Aorta (tissue), 5 donors: ENCODE measurements around the gene LTN1. TPM values are rescaled to one million over a fixed set of nuclear protein-coding genes. Genes with fewer than 3 reads are reported as not detected.
"Not testable (repeated sequence)": the region's sequence is repeated elsewhere in the genome, so short reads cannot be mapped to it uniquely, and the experiment has no call there.

Experiments used
- ATAC-seq: fragments of 200-7000 bp; cut with Tn5 transposase; one replicate; pipeline ENCODE4 v1.9.1; 2022; ENCODE audit warnings: moderate library complexity; ENCODE audit not compliant: low FRiP score
- DNase-seq, 2 donors: peaks; one replicate each; pipeline ENCODE4 v3.0.0-alpha.2; 2020
- H3K27ac ChIP-seq, 2 donors: one replicate each; pipeline ENCODE4 v1.5.1; 2013; ENCODE audit warnings: low read length in 2 of 2, mild to moderate bottlenecking in 2 of 2, moderate library complexity in 2 of 2, control low read depth in 1 of 2, inconsistent platforms in 1 of 2, low read depth in 1 of 2
- H3K27me3 ChIP-seq, 2 donors: one replicate each; pipeline ENCODE4 v1.6.1; 2013; ENCODE audit warnings: control low read depth in 1 of 2, low read length in 1 of 2, mild to moderate bottlenecking in 1 of 2, moderate library complexity in 1 of 2; ENCODE audit not compliant: insufficient read depth in 2 of 2, control insufficient read depth in 1 of 2
- H3K36me3 ChIP-seq, 2 donors: one replicate each; pipeline ENCODE4 v1.6.1; 2013; ENCODE audit warnings: control low read depth in 1 of 2, low read length in 1 of 2, mild to moderate bottlenecking in 1 of 2; ENCODE audit not compliant: insufficient read depth in 2 of 2, control insufficient read depth in 1 of 2
- H3K4me1 ChIP-seq, 2 donors: one replicate each; pipeline ENCODE4 v1.6.1; 2013; ENCODE audit warnings: low read length in 2 of 2, control low read depth in 1 of 2, mild to moderate bottlenecking in 1 of 2, moderate library complexity in 1 of 2; ENCODE audit not compliant: insufficient read depth in 2 of 2, control insufficient read depth in 1 of 2
- H3K4me3 ChIP-seq, 2 donors: one replicate each; pipeline ENCODE4 v1.5.1; 2013; ENCODE audit warnings: low read length in 2 of 2, control low read depth in 1 of 2, mild to moderate bottlenecking in 1 of 2
- H3K9me3 ChIP-seq: one replicate; pipeline ENCODE4 v1.6.1; 2013; ENCODE audit warnings: mild to moderate bottlenecking, low read length; ENCODE audit not compliant: control insufficient read depth
- WGBS, 2 donors: extraction: QIAGEN DNeasy Blood & Tissue Kit; methylation state at CpG; one replicate each; pipeline ENCODE4 v1.1.7; 2013; 5-methylcytosine and 5-hydroxymethylcytosine counted together
- intact Hi-C, 2 donors: fragments of 100-400 bp; cut with DNase I; formaldehyde crosslinking; loops; one replicate each; pipeline versions ENCODE4 v1.14.2 to v1.15.0; 2022
- polyA plus RNA-seq, 2 donors: library from polyadenylated mRNA; stranded (reverse); fragments of 200-250 nt; gene quantifications; one replicate each; pipeline ENCODE4 v1.2.3, GENCODE V29; 2013
- total RNA-seq, 2 donors: library from RNA; stranded (reverse); fragmentation: NEBNext Ultra II Directional; extraction: Animal tissue kit (Norgen Biotek cat#: 25700); gene quantifications; one replicate each; pipeline ENCODE4 v1.2.1, GENCODE V29; 2021
- donor health status: healthy with polysubstance abuse.
- donor health status: Bipolar disorder and iron deficiency.
- donor health status: DM: no; HTN: no; CAD: no.
- donor health status: DM: no; HTN: no; CAD: no.
- donor health status: DM: yes; HTN: yes; CAD: no.

LTN1 gene
- total and polyA plus RNA-seq, 4 donors, result 2.9 to 36.8 (median 22.0) TPM

- intact Hi-C loops, result no loop called here
- Histone ChIP-seq H3K27me3 (no peaks in the 10 kb centered on the region), H3K4me3 (no peak overlapping the region), H3K36me3 (no peaks in the 10 kb centered on the region), H3K9me3 (no peaks in the 10 kb centered on the region), H3K27ac (no peak overlapping the region), H3K4me1 (peaks cover 0 to 6% of the 10 kb centered on the region in 2 donors)
- WGBS, 2 donors, result 73 to 81% methylated on average over 4 of the region's 4 CpGs
- ATAC-seq (no peak), DNase-seq (no peak)
Observed at GRCh38 chr21:29022166-29022565, 29.5 kb upstream of the LTN1 start.

- Histone ChIP-seq H3K36me3 (no peaks in the 10 kb centered on the region), H3K4me1 (peaks cover 0 to 7% of the 10 kb centered on the region in 2 donors), H3K27ac (peak overlapping the region in 1 of 2 donors; percentile 38), H3K27me3 (no peaks in the 10 kb centered on the region), H3K9me3 (no peaks in the 10 kb centered on the region), H3K4me3 (peak overlapping the region; percentile 65 to 80)
- WGBS, 2 donors, result 4 to 11% methylated on average over 12 of the region's 12 CpGs
- intact Hi-C loops, result no loop called here
- DNase-seq (no peak), ATAC-seq (peak; percentile 43)
Observed at GRCh38 chr21:29018540-29018939, 25.9 kb upstream of the LTN1 start.

- WGBS, 2 donors, result 50 to 60% methylated on average over 6 of the region's 6 CpGs
- intact Hi-C loops, result no loop called here
- Histone ChIP-seq H3K9me3 (no peaks in the 10 kb centered on the region), H3K27me3 (no peaks in the 10 kb centered on the region), H3K36me3 (no peaks in the 10 kb centered on the region), H3K27ac (peak overlapping the region in 1 of 2 donors; percentile 33), H3K4me3 (peak overlapping the region; percentile 65 to 80), H3K4me1 (peaks cover 0 to 7% of the 10 kb centered on the region in 2 donors)
- ATAC-seq (no peak), DNase-seq (no peak)
Observed at GRCh38 chr21:29017639-29018237, 25.1 kb upstream of the LTN1 start.

GRCh38 chr21:29011236-29011635 lies 18.6 kb upstream of the LTN1 start:
- H3K27ac ChIP-seq, intact Hi-C loops, H3K4me3 ChIP-seq, H3K9me3 ChIP-seq, H3K4me1 ChIP-seq, DNase-seq, ATAC-seq, H3K27me3 ChIP-seq, H3K36me3 ChIP-seq: not testable (repeated sequence)
- 88 to 93% methylated on average over 22 to 25 of the region's 30 CpGs for WGBS, 2 donors

GRCh38 chr21:29008367-29008766 lies 15.7 kb upstream of the LTN1 start:
- Histone ChIP-seq H3K27ac (no peak overlapping the region), H3K4me1 (no peaks in the 10 kb centered on the region), H3K9me3 (no peaks in the 10 kb centered on the region), H3K4me3 (no peak overlapping the region), H3K36me3 (peaks cover 0 to 3% of the 10 kb centered on the region in 2 donors), H3K27me3 (no peaks in the 10 kb centered on the region)
- ATAC-seq (no peak), DNase-seq (no peak)
- intact Hi-C loops, result no loop called here
- WGBS, 2 donors, result 90 to 91% methylated on average over 3 of the region's 3 CpGs

GRCh38 chr21:29007810-29008209 lies 15.1 kb upstream of the LTN1 start:
- Histone ChIP-seq H3K36me3 (peaks cover 0 to 3% of the 10 kb centered on the region in 2 donors), H3K4me3 (no peak overlapping the region), H3K27me3 (no peaks in the 10 kb centered on the region), H3K27ac (no peak overlapping the region), H3K4me1 (no peaks in the 10 kb centered on the region), H3K9me3 (no peaks in the 10 kb centered on the region)
- ATAC-seq (no peak), DNase-seq (no peak)
- whole genome bisulfite sequencing, 2 donors, result 73 to 79% methylated on average over 3 of the region's 3 CpGs
- intact Hi-C loops, result no loop called here

GRCh38 chr21:29007135-29007534 lies 14.5 kb upstream of the LTN1 start:
- intact Hi-C loops, result no loop called here
- Histone ChIP-seq H3K9me3 (no peaks in the 10 kb centered on the region), H3K27me3 (no peaks in the 10 kb centered on the region), H3K4me3 (no peak overlapping the region), H3K27ac (no peak overlapping the region), H3K36me3 (peaks cover 0 to 3% of the 10 kb centered on the region in 2 donors), H3K4me1 (no peaks in the 10 kb centered on the region)
- ATAC-seq (no peak), DNase-seq (no peak)
- WGBS, 2 donors, result 85 to 89% methylated on average over 3 of the region's 3 CpGs

GRCh38 chr21:29005696-29006095 lies 13.0 kb upstream of the LTN1 start:
- WGBS, 2 donors, result 79 to 83% methylated on average over 6 of the region's 6 CpGs
- intact Hi-C loops, result no loop called here

GRCh38 chr21:29002442-29003144 lies 9.9 kb upstream of the LTN1 start:
- ATAC-seq (peak; percentile 100), DNase-seq (peak; percentile 98 to 99)
- intact Hi-C loops, result loop anchor here in 1 of 2 donors (2.0 kb wide), 1 partner anchor 22 kb away; the partner anchor contains the start of gene USP16
- Histone ChIP-seq H3K27ac (peak overlapping the region; percentile 96 to 98), H3K4me3 (peak overlapping the region; percentile 67 to 94), H3K9me3 (no peaks in the 10 kb centered on the region), H3K27me3 (no peaks in the 10 kb centered on the region), H3K36me3 (peaks cover 0 to under 1% of the 10 kb centered on the region in 2 donors), H3K4me1 (no peaks in the 10 kb centered on the region)
- 1% methylated on average over 41 of the region's 41 CpGs for WGBS, 2 donors

More at GRCh38 chr21:29005696-29006095, 13.0 kb upstream of the LTN1 start:
- Histone ChIP-seq H3K4me3 (no peak overlapping the region), H3K9me3 (no peaks in the 10 kb centered on the region), H3K4me1 (no peaks in the 10 kb centered on the region), H3K36me3 (peaks cover 0 to 3% of the 10 kb centered on the region in 2 donors), H3K27me3 (no peaks in the 10 kb centered on the region), H3K27ac (no peak overlapping the region)
- ATAC-seq, result no peak
- no peak for DNase-seq
